GM21528 (cell line): ENCODE measurements around the gene TNS1.

Source experiments
- ATAC-seq: cut with Tn5 transposase; IDR thresholded peaks from one replicate; pipeline ENCODE4 v1.9.1; 2021; ENCODE audit warnings: mild to moderate bottlenecking, moderate library complexity; ENCODE audit not compliant: unreplicated experiment, low FRiP score

Gene TNS1

GRCh38 chr2:217857624-217858506 lies 144.9 kb downstream of the TNS1 start:
- no peak for ATAC-seq

DNA sequence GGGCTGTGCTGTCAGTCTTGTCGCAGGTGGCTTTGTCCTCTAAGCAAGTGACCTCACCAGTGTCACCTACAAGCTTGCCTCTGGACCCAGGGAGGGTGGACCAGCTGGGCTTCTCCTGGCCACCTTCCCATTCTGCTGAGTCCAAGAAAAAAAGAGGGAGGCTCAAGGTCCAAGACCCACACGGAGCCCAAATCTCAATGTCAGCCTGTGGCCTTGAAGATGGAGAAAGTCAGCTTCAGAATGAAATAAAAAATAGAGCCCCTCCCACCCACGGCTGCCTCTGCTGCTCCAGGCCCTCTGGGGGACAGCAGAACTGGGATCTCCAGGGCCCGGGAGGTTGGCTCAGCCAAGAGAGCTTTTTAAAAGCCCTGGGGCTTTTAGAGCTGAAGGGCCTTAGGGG lies 145.9 kb downstream of the TNS1 start:
- ATAC-seq, result no peak

GRCh38 chr2:217856159-217856558 lies 146.6 kb downstream of the TNS1 start:
- ATAC-seq, result no peak

GRCh38 chr2:217854684-217855420 lies 147.9 kb downstream of the TNS1 start:
- ATAC-seq, result no peak

GRCh38 chr2:217853961-217854360 lies 148.8 kb downstream of the TNS1 start:
- ATAC-seq, result no peak

DNA sequence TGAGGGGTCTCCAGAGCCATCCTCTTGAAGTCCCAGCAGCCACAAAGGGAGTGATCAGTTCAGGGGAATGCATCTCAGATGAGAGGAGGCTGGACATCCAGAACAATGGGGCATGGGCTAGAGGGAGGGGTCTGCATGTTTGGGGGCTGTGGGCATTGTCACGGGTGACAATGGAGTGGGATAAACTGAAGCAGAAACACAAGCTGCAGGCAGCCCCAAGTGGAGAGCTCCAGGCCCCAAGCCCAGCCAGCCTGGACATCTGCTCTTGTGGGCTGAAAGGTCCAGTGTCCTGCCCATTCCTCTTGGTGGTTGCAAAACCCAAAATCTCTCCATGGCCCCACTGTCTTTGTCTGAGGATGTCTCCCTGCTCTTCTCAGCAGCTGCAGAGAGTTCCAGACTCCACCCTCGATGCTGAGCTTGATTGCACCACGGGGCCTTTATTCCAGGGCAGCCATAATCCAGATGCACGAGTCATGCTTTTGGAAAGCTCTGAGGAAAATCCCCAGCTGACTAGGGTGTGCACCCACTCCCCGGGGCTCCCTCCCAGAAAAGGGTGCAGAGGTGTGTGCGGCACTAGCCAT lies 149.4 kb downstream of the TNS1 start:
- ATAC-seq, result no peak

GRCh38 chr2:217852555-217853211 lies 150.1 kb downstream of the TNS1 start:
- no peak for ATAC-seq

- ATAC-seq, result no peak
These were observed 151.4 kb downstream of the TNS1 start for GRCh38 chr2:217851191-217852020.

DNA sequence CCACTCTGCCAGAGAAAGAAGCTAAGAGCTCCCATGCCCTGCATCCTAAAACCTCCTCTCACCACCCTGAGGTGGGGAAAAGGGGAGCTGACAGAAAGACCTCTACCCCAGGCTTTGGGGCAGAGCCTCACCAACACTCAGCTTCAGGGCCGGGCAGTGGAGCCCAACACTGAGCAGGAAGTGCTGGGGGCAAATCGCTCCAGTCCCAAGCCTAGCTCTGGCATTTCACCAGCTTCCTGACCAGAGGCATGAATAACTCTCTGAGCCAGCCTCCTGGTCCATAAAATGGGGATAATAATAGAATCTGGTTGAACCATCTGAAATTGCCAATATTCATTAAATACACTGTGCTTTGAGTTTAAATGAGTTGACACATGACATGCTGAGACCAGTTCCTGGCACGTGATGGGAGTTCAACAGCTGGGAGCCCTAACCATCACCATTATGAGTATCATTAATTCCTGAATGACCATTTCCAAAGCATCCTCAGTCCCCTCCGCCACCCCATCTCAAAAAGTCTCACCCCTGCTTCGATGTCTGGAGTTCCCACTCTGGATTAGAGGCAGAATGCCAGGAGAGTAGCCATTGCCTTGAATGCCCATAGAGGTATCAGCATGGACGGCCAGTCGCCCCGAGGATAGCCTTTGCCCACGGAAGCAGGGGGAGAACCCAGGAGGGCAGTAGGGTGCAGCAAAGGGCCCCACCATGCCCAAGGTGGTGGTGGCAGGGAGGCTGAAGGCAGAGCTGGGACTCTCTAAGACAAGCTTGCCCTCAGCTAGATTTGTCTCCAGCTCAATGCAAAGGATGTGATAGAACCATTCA lies 153.4 kb downstream of the TNS1 start:
- ATAC-seq, result no peak

DNA sequence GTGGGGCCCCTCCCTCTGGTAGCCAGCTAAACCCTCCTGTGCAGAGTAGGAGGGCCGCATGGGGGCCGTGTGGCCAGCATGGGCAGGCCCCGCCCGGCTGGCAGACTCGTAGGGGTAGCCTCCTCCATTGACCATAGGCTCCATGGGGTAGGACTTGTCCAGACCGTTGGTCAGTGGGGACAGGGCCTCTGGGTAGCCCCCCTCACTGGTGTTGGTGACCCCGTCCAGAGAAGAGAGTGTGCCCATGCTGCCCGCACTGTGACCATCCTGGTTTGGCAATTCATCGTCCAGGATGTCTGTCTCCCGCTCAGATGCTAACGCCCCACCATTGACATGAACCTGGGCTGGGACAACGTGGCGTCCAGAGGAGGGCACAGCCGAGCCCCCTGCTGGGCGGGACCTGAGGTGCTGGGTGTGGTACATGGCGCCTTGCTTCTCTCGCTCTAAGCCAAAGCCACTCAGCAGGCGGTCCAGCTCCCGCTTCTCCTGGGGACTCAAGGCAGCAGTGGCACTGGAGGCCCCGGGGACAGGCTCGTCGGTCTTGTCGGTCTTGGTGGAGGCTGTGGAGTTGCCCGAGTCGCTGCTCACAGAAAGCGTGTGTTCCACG lies 154.3 kb downstream of the TNS1 start:
- no peak for ATAC-seq

- ATAC-seq, result no peak
These were observed 155.0 kb downstream of the TNS1 start for GRCh38 chr2:217847552-217848350.

GRCh38 chr2:217847115-217847514 lies 155.7 kb downstream of the TNS1 start:
- no peak for ATAC-seq

GRCh38 chr2:217846321-217846743 lies 156.5 kb downstream of the TNS1 start:
- ATAC-seq, result no peak

- no peak for ATAC-seq
These were observed 157.5 kb downstream of the TNS1 start for GRCh38 chr2:217845301-217845700.

- ATAC-seq, result no peak
These were observed 158.1 kb downstream of the TNS1 start for GRCh38 chr2:217844696-217845095.

GRCh38 chr2:217843324-217843723 lies 159.5 kb downstream of the TNS1 start:
- no peak for ATAC-seq

- ATAC-seq, result no peak
These were observed 160.8 kb downstream of the TNS1 start for GRCh38 chr2:217842017-217842416.

- no peak for ATAC-seq
These were observed 162.3 kb downstream of the TNS1 start for GRCh38 chr2:217840522-217840921.
